ENCODE measurements around the gene BPIFB2.
"Not testable (repeated sequence)": the region's sequence is repeated elsewhere in the genome, so short reads cannot be mapped to it uniquely, and the experiment has no call there.

The BPIFB2 gene

DNA sequence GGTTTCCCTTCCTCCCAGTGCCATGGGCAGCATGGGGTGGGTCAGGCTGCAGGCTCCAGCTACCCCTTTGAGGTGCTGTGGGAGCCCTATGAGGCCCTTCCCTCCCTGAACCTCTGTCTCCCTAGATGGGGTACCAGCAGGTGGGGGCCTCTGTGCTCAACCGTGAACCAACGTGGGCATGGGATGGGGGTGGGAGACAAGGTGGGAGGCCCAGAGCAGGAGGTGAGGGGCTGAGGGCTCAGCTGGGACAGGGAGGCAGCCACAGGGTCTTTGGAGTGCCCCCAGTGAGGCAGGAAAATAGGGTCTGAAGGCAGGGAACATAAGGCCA is 36.6 kb upstream of the BPIFB2 start:
- DNase-seq, result no peak

GRCh38 chr20:32971703-32972161 is 35.8 kb upstream of the BPIFB2 start:
- DNase-seq, result peak; percentile 54 to 55

GRCh38 chr20:32972181-32973076 is 35.1 kb upstream of the BPIFB2 start:
- DNase-seq, result peak; percentile 96 to 97

DNA sequence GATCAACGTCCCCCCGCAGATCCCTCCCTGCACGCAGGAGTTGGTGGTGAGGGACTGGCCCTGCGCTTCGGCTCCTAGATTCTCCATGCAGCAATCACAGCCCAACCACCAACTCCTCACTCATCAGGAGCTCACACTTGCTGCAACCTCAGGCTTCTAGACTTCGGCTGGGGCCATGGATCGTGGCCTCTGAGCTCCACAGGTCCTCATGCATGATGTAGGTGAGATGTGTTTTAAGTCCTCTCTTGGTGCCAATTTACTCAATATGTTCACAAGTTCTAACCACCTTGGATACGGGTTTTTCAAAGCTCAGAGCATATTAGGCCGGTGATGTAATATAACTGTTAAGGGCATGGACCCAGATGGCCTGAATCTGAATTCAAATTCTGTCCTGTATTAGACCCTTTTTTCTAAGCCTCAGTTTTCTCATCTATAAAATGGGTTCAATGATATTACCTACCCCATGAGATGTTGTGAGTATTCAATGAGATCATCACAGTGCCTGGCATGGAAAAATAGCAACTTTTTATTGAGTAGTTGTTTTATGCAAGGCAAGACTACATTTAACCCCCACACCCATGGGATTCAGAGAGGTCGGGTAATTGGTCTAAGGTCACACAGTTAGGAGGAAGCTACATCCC is 34.3 kb upstream of the BPIFB2 start:
- DNase-seq, result no peak

GRCh38 chr20:32974204-32975064 is 33.1 kb upstream of the BPIFB2 start:
- not testable (repeated sequence) for DNase-seq

DNA sequence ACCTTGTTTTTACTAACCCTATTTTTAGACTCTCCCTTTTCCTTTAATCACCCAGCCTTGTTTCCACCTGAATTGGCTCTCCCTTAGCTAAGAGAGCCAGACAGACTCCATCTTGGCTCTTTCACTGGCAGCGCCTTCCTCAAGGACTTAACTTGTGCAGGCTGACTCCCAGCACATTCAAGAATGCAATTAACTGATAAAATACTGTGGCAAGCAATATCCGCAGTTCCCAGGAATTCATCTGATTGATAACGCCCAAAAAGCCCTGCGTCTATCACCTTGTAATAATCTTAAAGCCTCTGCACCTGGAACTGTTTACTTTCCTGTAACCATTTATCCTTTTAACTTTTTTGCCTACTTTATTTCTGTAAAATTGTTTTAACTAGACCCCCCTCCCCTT is 32.4 kb upstream of the BPIFB2 start:
- not testable (repeated sequence) for DNase-seq

DNA sequence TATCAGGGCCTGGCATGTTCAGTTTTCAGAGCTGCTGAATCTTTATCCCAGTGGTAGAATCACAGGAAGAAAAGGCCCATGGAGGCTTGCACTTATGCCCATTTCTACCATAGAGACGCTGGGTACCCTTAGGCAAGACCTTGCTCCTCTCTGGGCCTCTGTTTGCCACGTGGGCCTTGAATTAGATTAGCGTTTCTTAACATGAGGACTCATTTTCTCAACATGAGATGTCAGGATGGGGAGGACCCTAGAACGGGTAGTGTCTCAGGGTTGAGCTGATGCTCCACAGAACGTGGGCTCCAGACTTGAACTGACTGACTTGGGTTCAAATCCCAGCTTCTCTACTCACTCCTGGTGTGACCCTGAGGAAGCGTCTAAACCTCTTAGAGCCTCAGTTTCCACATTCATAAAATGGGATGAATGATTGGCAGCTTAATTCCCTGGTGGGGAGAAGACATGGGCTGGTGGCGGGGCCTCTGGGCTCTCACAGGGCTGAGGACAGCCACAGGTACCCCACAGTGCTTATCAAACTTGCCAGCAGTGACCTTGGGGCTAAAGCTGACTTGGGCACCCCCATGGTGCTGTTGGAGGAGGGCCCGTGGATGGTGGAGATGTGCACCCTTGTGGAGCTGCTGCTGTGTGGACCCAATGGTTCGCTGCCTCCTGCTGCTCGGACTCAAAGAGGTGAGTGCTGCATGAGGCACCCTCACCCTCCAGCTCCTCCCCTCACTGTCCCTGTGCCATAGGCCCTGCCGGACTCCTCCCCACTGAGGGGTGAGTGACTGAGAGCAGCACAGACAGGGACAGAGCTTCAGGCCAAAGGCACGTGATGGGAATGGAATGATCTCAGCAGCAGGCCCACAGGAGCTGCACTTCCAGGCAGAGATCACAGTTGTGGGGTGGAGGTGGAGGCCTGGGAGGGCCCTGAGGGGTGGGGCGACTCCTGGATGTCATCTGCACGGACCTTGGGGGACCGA is 31.5 kb upstream of the BPIFB2 start:
- DNase-seq, result no peak

DNA sequence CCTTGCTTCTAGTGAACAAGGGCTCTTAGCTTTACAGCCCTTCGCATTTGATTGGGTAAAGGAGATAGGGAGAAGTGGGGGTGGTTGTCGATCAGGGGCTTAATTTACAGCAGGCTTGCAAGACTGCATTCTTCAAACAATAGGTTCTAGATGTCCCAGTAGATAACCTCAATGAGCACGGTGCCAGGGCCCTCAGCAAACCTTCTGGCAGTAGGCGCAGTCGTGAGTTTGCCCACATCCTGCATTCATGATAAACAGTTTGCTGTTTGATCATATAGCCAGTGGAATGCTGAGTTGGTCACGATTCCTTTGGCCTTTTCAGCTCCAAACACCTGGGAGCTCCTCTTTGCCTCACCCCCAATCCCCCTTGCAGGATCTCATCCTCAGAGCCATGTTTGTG is 30.8 kb upstream of the BPIFB2 start:
- DNase-seq, result no peak

- no peak for DNase-seq
These were observed 30.1 kb upstream of the BPIFB2 start for GRCh38 chr20:32977281-32978008.

DNA sequence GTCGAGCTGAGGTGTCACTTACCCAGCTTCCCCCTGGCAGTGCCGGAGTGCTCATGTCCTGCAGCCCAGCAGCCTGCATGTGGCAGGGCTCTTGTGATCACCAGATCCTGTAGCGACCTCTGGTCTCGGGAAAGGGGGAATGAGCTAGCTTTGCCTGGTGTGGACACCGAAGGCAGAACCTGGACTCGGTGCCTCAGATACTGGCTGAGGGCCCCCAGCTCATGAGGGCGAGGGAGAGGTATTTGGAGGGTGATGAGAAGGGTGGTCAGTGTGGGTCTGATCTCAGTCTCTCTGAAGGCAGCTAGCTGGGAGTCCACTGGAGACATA is 29.5 kb upstream of the BPIFB2 start:
- no peak for DNase-seq

DNA sequence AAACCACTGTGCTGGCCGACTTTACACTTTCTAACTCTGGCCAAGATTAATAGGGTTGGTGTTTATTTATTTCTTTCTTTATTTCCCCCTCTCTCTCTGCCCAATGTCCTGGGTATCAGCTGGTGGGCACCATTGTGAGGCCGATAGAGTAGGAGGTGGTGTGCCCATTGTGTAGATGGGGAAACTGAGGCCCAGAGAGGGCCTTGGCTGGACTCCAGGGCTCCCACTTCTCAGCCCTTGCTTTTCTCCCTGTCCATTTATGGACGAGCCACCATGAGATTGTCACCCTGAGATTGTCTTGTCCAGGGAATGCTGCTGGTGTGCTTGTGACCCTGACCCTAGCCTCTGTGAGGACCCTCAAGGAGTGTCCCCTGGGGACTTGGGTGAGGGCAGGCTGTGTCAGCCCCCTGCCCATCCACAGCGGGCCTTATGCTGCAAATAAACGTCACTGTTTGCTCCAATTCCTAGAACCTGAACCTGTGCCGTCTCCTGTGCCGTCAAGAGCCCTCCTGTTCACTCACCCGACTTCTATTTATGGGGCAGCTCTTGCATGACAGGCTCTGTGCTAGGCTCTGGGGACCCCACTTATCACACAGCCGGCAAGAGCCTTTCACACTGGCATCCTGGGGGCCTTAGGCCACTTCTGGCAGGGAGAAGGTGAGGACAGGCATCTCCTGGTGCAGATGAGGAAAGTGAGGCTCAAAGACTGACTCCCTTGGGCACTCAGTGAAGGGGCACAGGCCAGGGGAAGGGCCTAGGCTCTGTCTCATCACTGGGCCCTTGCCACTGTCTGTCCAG is 28.1 kb upstream of the BPIFB2 start:
- no peak for DNase-seq

GRCh38 chr20:32980131-32980941 is 27.2 kb upstream of the BPIFB2 start:
- DNase-seq, result no peak

DNA sequence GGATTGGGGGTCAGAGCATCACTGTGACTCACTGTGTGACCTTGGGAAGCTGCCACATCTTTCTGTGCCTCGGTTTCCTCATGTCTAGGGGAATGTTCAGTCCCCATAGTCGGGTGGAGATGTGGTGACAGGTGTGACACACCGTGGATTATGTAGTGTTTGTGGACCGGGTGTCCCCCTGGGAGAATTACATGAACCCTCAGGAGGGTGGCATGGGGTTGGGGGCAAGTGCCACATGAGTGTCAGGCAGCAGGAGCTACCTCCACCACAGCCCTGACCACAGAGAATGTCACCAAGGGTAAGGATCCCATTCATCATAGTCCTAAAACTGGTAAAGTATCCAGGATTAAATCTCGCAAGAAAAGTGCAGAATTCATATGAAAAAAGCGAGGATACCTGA is 26.5 kb upstream of the BPIFB2 start:
- no peak for DNase-seq

DNA sequence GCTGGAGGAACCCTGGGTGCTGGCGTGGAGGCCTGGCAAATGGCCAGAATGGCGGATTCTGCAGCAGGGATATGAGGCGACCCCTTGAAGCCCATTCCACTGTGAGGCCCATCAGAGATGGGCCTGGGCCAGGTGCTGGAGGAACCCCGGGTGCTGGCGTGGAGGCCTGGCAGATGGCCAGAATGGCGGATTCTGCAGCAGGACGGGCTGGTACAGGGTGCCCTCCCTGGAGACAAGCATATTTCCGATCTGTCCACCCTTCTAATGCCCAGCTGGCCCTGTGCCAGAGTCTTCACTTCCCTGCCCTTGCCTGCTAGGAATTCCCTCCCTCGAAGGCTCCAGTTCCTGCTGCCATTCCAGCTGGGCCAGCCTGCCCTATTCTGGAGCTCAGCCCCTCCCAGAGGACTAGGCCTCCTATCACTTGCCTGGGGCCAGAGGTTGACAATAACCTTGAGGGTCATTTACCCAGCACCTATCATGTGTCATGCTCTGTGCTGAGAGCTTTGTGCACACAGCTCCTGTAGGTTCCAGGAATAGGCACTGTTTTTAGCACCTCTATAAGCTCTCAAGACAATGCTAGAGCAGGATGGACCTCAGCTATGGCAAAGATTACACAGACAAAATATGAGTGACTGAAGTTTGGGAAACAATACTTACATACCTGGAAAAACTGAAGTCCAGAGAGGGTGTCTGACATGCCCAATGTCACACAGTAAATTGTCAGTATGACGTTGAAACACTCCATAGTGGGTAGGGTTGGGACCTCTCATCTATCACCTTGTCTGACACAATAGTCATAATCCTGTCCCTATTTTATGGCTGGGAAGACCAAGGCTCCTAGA is 24.7 kb upstream of the BPIFB2 start:
- no peak for DNase-seq

- no peak for DNase-seq
These were observed 23.9 kb upstream of the BPIFB2 start for GRCh38 chr20:32983459-32984112.

DNA sequence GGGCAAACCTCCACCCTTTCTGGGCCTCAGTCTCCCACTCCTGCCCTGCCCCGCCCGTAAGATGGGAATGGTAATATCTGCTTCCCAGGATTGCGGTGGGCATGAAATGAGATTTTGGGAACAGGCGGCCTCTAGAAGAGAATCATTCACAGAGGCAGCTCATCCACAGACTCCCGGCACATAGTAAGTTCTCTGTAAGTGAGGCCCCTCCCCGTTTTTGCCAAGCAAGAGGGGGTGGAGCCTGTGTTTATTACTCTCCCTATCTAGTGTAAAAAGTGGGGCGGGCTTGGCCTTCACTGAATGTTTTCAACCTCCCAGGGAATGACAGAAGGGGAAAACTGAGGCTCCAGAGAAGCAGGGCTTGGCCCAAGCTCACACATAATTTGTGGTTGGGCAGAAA is 23.3 kb upstream of the BPIFB2 start:
- DNase-seq, result no peak

GRCh38 chr20:32984631-32985354 is 22.7 kb upstream of the BPIFB2 start:
- no peak for DNase-seq

DNA sequence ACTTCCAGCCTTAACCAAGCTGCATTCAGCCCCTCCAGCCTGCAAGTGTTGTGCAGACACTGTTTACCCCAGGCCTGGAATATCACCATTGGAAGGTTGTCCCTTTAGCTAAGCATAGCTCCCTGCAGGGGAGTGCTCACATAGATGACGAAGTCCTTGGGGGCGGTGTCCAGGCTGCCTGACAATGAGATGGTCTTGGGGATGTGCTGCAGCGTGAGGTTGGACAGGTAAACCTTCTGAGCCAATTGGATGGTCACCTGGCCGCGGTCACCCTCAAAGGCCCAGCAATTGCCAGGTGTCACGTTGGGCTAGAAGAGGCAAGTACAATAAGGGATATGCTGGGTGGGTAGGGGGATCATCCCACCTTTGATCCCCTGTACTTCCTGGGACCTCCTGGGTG is 21.9 kb upstream of the BPIFB2 start:
- no peak for DNase-seq
